Smooth muscle cell (in vitro differentiated cells): ENCODE measurements around the gene OR56A5. TPM values are rescaled to one million over a fixed set of nuclear protein-coding genes. Genes with fewer than 3 reads are reported as not detected.

ENCODE experiments used
- DNase-seq: peaks from one replicate; lab custom pipeline; 2025; ENCODE audit not compliant: unreplicated experiment; lab: John Stamatoyannopoulos, UW
- H2AFZ ChIP-seq: fragments of 200-600 bp; sonication (generic); 2 replicates; pipeline ENCODE4 v1.6.0; 2016; ENCODE audit warnings: antibody characterized with exemption, low read depth, mild to moderate bottlenecking
- H3F3A ChIP-seq: fragments of 200-600 bp; sonication (generic); 2 replicates; pipeline ENCODE4 v1.6.0; 2017; ENCODE audit warnings: antibody characterized with exemption, low read depth
- H3K27ac ChIP-seq: fragments of 200-600 bp; sonication (generic); 2 replicates; pipeline ENCODE4 v1.5.1; 2016; ENCODE audit warnings: low read depth, mild to moderate bottlenecking
- H3K27me3 ChIP-seq: fragments of 200-600 bp; sonication (generic); 2 replicates; pipeline ENCODE4 v1.6.1; 2016; ENCODE audit warnings: low read depth, mild to moderate bottlenecking
- H3K36me3 ChIP-seq: fragments of 200-600 bp; sonication (generic); 2 replicates; pipeline ENCODE4 v1.5.1; 2016; ENCODE audit warnings: low read depth
- H3K4me1 ChIP-seq: fragments of 200-600 bp; sonication (generic); 2 replicates; pipeline ENCODE4 v1.5.1; 2016; ENCODE audit warnings: low read depth
- H3K4me2 ChIP-seq: fragments of 200-600 bp; sonication (generic); 2 replicates; pipeline ENCODE4 v1.6.0; 2016; ENCODE audit warnings: mild to moderate bottlenecking
- H3K4me3 ChIP-seq: fragments of 200-600 bp; sonication (generic); 2 replicates; pipeline ENCODE4 v1.5.1; 2016; ENCODE audit warnings: mild to moderate bottlenecking
- H3K79me2 ChIP-seq: fragments of 200-600 bp; sonication (generic); 2 replicates; pipeline ENCODE4 v1.6.0; 2016; ENCODE audit warnings: low read depth, mild to moderate bottlenecking
- H3K9ac ChIP-seq: fragments of 200-600 bp; sonication (generic); 2 replicates; pipeline ENCODE4 v1.6.0; 2016; ENCODE audit warnings: low read depth
- H3K9me3 ChIP-seq: fragments of 200-600 bp; sonication (generic); replicated peaks from 2 replicates; pipeline ENCODE4 v1.5.1; 2016; ENCODE audit warnings: low read depth
- H4K20me1 ChIP-seq: fragments of 200-600 bp; sonication (generic); 2 replicates; pipeline ENCODE4 v1.6.0; 2016; ENCODE audit warnings: low read depth
- WGBS: methylation state at CpG from one replicate; pipeline ENCODE4 v1.1.7; 2016; ENCODE audit warnings: low lambda C conversion rate; 5-methylcytosine and 5-hydroxymethylcytosine counted together
- polyA plus RNA-seq: library from polyadenylated mRNA; unstranded; fragments of >200 nt; fragmentation: Nextera tagmentation; extraction: Ambion mirVana; gene quantifications from 2 replicates; pipeline ENCODE4 v1.2.1, GENCODE V29; 2016
- total RNA-seq: library from RNA; depleted of rRNA; stranded (reverse); fragments of >200 nt; gene quantifications from 2 replicates; pipeline ENCODE4 v1.2.3, GENCODE V29; 2014
- TF ChIP-seq, protein P1 (sequence below): fragments of 200-600 bp; sonication (generic); IDR thresholded peaks from 2 replicates; pipeline ENCODE4 v1.5.1; 2017; ENCODE audit warnings: borderline replicate concordance, mild to moderate bottlenecking, antibody characterized with exemption; ENCODE audit not compliant: insufficient read depth, poor library complexity, severe bottlenecking

The OR56A5 gene
- total and polyA plus RNA-seq, 2 experiments from 2014 or later: 2.2 TPM; not detected in 1

DNA sequence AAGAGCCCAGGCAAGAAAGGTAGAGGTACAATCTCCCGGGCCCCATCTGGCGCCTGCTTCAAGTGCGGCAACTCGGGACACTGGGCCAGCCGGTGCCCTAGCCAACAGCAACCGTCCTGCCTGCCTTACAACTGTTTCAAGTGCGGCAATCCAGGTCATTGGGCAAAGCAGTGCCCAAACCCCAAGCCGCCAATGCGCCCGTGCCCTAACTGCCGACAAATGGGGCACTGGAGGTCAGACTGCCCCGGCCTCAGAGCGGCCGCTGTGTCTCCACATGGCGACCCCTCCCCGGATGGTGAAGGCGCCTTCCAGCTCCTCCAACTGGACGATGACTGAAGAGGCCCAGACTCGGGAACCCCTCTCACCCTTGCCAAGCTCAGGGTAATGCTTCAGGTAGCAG, 37.7 kb downstream of the OR56A5 start:
- H3K79me2 ChIP-seq: no peaks in the 10 kb centered on the region
- no peak for DNase-seq
- H3K4me3 ChIP-seq: no peak overlapping the region
- 92% methylated on average over 19 of the region's 19 CpGs for WGBS
- no peak overlapping the region for H3K9ac ChIP-seq
- H3K36me3 ChIP-seq: no peaks in the 10 kb centered on the region
- no peak overlapping the region for H2AFZ ChIP-seq
- no peak overlapping the region for H3K4me2 ChIP-seq
- H3K9me3 ChIP-seq: no peaks in the 10 kb centered on the region
- TF ChIP-seq, protein P1, sequence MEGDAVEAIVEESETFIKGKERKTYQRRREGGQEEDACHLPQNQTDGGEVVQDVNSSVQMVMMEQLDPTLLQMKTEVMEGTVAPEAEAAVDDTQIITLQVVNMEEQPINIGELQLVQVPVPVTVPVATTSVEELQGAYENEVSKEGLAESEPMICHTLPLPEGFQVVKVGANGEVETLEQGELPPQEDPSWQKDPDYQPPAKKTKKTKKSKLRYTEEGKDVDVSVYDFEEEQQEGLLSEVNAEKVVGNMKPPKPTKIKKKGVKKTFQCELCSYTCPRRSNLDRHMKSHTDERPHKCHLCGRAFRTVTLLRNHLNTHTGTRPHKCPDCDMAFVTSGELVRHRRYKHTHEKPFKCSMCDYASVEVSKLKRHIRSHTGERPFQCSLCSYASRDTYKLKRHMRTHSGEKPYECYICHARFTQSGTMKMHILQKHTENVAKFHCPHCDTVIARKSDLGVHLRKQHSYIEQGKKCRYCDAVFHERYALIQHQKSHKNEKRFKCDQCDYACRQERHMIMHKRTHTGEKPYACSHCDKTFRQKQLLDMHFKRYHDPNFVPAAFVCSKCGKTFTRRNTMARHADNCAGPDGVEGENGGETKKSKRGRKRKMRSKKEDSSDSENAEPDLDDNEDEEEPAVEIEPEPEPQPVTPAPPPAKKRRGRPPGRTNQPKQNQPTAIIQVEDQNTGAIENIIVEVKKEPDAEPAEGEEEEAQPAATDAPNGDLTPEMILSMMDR: no peak
- H3K27ac ChIP-seq: no peak overlapping the region
- H3K27me3 ChIP-seq: no peaks in the 10 kb centered on the region
- no peaks in the 10 kb centered on the region for H3K4me1 ChIP-seq
- H3F3A ChIP-seq: no peaks in the 10 kb centered on the region
- no peaks in the 10 kb centered on the region for H4K20me1 ChIP-seq

GRCh38 chr11:5929571-5930368, 38.5 kb downstream of the OR56A5 start:
- WGBS: 92% methylated on average over 26 of the region's 31 CpGs
- Histone ChIP-seq H2AFZ (no peak overlapping the region), H3F3A (no peaks in the 10 kb centered on the region), H3K27me3 (no peaks in the 10 kb centered on the region), H3K36me3 (no peaks in the 10 kb centered on the region), H3K4me2 (no peak overlapping the region), H4K20me1 (no peaks in the 10 kb centered on the region), H3K9me3 (no peaks in the 10 kb centered on the region), H3K4me3 (no peak overlapping the region), H3K9ac (no peak overlapping the region), H3K79me2 (no peaks in the 10 kb centered on the region), H3K27ac (no peak overlapping the region), H3K4me1 (no peaks in the 10 kb centered on the region)
- TF ChIP-seq, protein P1: no peak
- no peak for DNase-seq

DNA sequence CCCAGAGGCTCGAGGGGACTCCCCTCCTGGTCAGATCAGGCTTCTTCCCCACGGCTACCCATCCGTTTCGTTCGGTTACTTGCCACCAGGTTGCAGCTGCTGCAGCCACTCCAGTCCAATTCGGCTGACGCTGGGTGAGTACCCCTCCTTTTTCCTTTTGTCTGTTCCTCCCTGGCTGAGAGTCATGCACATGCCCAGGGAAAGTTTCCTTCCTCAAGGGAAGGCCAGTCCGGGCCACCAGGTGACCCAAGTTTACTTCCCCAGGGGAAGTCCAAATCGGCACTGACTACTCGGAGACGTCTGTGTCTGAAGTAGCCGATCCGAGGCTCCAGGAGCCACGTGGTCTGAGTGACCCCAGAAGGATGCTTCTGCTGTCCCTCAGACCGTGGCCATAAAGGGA, 39.5 kb downstream of the OR56A5 start:
- WGBS: 86% methylated on average over 15 of the region's 15 CpGs
- Histone ChIP-seq H3K27me3 (no peaks in the 10 kb centered on the region), H3K79me2 (no peaks in the 10 kb centered on the region), H3F3A (no peaks in the 10 kb centered on the region), H3K4me1 (no peaks in the 10 kb centered on the region), H2AFZ (no peak overlapping the region), H3K4me2 (no peak overlapping the region), H3K9ac (no peak overlapping the region), H3K4me3 (no peak overlapping the region), H4K20me1 (no peaks in the 10 kb centered on the region), H3K9me3 (no peaks in the 10 kb centered on the region), H3K36me3 (no peaks in the 10 kb centered on the region), H3K27ac (no peak overlapping the region)
- TF ChIP-seq, protein P1: no peak
- DNase-seq: no peak

GRCh38 chr11:5928271-5928670, 40.0 kb downstream of the OR56A5 start:
- H3K9me3 ChIP-seq: no peaks in the 10 kb centered on the region
- H4K20me1 ChIP-seq: no peaks in the 10 kb centered on the region
- no peaks in the 10 kb centered on the region for H3K79me2 ChIP-seq
- no peaks in the 10 kb centered on the region for H3F3A ChIP-seq
- TF ChIP-seq, protein P1: no peak
- H3K9ac ChIP-seq: no peak overlapping the region
- no peak for DNase-seq
- no peaks in the 10 kb centered on the region for H3K27me3 ChIP-seq
- no peaks in the 10 kb centered on the region for H3K4me1 ChIP-seq
- no peak overlapping the region for H3K27ac ChIP-seq
- H3K36me3 ChIP-seq: no peaks in the 10 kb centered on the region
- no peak overlapping the region for H2AFZ ChIP-seq
- no peak overlapping the region for H3K4me3 ChIP-seq
- WGBS: 97% methylated on average over 17 of the region's 17 CpGs
- H3K4me2 ChIP-seq: no peak overlapping the region
